Kidney capillary endothelial cell (primary cell): ENCODE measurements around the gene ATG4A.
A peak's percentile ranks its signal among the peaks of the same experiment; 100 is the strongest.

Experiments used
- DNase-seq: peaks from one replicate; pipeline ENCODE4 v3.0.0-alpha.2; 2018; ENCODE audit warnings: low spot score

Gene ATG4A

DNA sequence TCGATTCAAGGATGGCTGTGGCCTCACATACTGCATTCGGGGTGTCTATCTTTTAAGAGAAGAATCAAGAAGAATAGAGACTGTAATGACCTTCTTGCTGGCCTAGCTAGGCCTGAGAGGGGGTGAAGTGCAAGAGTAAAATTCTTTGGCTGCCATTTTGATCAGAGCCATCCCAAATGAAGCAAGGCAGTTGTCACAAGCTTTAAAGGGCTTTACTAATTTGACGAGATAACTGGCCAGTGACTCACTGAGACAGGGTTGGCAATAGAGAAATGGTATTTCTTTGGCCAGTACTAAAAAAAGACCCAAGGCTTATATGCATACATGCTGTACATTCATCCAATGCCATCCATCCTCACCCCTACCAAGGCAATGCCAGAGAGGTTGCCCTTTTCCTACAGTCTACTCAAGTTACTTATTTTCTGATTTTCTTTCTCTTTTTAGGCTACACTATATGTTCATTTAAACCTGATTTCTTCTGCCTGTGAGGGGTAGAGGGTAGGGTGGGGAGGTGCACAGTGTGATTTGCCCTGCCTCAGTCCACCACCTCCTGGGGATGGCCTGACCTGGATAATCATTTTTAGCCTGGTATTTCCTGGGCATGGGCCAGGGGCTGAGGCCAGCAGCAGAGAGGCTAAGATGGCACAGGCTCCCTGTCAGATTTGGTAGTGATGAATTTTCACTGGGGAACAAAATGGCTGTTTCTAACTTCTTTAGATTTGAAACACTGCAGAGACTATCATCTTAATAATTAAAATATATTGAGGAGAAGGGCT lies 32.2 kb downstream of the ATG4A start:
- no peak for DNase-seq

DNA sequence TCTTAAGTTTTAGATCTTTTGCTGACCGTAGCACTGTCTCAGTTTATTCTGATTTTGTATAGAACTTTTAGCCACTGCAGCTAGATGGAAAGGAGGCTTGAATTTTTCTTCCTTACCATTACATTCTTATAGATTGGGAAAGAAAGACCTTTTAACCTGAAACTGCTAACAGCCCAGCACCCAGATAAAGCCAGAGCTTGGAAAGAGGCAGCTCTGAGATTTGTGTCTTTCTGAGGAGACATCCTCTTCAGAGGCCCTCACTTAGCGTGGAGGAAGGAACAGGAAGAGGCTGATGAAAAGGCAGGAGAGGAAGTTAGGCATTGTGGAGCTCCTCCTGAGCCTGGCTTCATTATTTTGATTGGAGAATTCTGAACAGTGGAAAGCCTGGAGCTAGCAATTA lies 35.1 kb downstream of the ATG4A start:
- DNase-seq = no peak

DNA sequence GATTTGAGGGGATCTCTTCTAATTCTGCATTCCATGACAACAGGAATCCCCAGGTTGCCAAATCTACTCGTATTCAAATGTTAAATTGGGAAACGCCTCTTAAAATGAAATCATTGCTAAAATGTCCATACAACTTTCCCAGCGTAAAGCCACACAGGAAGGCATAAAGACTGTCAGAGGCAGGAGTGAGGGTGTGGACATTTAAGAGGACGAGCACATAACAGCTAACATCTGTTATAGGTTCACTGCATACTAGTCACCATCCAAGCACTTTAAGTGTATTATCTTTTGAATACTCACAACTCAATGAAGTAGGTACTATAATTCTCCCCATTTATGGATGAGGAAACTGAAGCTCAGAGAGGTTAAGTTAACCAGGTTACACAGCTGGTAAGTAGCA lies 35.6 kb downstream of the ATG4A start:
- DNase-seq = no peak

DNA sequence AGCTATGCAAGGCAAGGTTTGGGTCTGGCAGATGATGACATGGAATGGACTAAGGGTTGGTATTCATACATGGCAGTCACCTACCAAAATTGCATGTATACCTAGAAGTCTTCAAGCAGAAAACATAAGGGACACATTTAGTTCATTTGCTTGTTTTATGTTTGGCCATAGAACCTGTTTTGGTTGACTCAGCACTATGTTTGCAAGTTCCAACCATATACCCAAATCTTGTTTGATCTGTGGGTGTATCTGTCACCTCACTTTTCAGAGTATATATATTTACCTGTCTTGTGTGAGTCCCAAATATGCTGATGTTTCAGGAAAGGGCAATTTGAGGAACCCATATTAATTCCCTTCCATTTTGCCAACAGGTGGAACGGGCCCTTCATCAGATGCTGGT lies 39.3 kb downstream of the ATG4A start:
- no peak for DNase-seq

DNA sequence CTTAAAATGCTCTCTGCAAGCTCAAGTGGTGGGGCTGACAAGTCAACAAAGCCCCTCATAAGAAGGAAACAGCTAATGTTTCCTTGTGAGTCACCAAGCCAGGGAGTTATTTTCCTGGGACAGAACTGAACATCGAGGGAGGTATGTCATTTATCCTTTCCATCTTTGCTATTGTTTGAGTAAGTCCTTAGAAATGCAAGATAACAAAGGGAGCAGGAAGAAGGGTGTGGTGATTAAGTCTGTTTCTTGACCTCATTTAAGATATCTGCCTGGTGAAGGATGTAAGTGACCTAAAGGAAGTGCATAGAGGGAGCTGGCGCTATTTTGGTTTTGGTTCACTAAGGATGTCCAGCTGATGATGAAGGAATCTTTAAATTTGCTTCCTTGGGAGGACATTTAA lies 39.9 kb downstream of the ATG4A start:
- peak; percentile 89 for DNase-seq

DNA sequence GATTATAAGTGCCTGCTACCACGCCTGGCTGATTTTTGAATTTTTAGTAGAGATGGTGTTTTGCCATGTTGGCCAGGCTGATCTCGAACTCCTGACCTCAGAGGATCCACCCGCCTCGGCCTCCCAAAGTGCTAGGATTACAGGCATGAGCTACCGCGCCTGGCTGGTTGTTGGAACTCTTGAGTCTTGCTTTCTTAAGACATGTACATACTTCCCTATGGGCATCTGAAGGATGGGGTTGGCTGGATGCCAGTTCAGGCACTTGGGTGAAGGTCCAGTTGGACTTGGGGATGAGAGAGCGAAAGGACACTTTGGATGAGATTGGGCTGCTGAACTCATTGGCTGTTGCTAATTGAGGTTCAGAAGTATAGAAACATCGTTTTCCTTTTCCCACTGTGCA lies 40.5 kb downstream of the ATG4A start:
- no peak for DNase-seq

DNA sequence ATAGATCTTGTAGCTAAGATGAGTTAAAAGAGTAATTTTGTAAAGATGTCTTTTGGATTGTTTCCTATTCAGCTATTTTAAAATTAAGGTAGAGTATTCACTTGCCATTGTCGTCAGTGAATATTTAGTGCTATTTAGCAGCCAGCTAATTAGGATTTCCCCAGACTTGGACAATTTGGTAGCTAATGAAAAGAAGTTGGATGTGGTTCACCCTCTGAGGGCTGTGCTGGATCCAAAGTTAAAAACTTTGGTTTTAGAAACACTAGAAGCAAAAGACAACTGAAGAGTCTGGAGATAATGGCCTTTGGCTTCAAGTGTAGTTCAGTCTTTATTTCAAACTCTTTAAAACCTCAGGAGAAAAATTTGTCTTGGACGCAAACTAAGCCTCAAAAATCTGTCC lies 41.3 kb downstream of the ATG4A start:
- no peak for DNase-seq

DNA sequence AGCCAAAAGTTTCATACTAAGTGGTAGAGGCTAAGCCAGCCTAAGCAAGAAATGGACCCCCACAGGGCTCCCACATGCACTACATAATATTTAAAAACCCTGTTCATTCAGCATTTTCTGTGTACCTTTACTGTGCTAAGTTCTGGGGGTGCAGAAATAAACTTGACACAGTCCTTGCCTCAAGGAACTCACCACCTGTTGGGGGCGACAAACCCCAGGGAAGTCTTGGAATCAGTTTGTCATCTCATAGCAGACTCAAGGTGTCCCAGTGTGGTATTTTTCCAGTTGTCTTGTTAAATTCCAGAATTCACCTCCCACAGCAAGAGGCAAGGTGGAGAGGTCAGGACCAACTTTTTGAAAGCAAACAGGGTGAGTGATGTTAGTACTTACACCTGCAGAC lies 43.1 kb downstream of the ATG4A start:
- DNase-seq = no peak

DNA sequence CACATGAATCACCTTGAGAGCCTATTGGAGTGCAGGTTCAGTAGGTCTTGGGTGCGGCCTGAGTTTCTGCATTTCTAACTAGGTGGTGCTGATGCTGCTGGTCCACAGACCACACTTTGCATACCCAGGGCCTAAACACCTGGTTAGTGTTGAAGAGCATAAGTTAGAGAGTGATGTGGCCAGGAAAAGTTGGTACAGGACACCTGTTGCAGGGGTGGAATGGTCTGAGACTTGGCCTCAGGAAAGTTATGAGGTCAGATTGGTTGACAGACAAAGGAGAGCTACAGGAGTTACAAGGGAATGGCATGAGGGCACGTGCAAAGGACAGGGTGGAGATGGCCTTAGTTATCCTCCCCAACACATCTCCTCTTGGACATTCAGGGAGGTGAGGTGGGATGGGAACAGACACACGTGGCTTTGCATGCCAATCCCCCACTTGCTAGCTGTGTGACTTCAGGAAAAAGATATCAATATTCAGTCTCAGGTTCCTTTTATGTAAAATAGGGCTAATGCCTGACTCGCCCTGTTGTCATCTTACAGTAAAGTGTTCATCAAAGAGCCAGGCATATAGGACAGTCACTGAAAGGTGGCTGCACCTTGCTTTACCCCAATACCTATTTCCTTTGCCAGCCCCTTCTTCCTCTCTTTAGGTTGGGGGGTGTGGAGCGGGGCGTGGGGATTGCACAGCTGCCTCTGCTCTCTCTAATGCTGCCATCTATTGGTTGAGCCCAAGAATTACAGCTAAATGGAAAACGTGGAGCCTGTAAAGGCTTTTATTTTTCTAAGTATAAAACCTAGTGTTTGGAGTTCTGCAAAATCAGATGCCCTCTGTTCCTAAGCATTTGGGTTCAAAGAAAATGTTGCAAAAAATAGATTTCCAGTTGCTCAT lies 47.5 kb downstream of the ATG4A start:
- DNase-seq = no peak

DNA sequence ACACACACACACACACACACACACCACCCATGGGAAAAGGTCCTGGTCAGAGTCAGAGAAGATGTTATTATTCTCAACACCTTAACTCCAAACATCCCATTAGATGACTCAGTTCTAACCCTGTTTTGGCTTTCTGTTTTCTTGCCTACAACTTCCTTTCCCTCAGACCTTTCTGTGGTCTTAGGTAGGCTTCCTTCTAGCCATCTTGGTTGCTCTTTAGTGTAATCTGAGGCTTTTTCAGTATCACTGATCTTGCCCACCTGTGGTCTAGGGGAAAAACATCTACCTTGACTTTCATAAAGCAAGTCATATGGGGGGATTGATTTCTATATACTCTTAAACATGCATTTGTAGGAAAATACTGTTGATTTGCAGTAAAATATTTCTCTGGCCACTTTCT lies 56.9 kb downstream of the ATG4A start:
- no peak for DNase-seq

DNA sequence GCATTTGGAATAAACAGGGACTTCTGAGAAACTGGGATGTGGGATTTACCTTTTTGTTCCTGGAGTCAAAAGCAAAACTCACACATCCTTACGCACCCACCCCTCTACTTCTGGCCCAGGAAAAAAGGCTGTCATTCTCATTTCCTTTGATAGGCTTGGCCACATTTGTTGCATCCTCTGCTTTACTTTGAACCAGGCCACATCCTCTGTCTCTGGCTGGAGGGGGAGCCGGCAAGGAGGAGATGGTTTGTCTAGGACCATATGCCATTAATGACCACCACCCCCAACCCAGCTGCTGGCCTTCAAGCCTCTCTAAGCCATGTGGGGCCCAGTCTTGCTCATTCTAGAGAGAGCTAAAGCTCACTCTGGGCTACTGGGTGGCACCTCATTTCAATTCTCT lies 64.5 kb downstream of the ATG4A start:
- no peak for DNase-seq

DNA sequence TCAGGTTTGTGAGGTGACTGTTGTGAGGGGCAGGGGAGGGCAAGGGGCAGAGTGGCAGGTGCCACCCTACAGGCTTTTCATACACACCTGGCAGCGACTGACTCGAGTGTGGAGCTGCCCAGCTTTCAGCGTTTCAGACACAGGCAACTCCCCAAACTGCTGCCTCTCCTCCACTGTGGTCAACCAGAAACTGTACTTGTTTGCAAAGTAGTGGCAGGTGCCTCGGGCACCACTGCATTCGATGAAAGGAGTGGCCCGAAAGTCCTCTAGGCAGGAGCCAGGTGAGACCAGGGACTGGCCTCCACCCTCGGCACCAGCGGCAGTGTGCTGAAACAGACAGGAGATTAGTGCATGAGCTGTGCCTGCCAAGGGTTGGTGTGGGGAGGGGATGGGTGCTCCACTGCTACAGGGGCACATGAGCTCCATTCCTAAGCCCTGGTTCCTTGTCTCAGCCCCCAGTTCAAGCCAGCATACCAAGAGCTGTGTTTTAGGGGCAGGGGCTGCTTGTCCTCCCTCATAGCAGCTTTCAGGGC lies 65.4 kb downstream of the ATG4A start:
- DNase-seq = no peak

DNA sequence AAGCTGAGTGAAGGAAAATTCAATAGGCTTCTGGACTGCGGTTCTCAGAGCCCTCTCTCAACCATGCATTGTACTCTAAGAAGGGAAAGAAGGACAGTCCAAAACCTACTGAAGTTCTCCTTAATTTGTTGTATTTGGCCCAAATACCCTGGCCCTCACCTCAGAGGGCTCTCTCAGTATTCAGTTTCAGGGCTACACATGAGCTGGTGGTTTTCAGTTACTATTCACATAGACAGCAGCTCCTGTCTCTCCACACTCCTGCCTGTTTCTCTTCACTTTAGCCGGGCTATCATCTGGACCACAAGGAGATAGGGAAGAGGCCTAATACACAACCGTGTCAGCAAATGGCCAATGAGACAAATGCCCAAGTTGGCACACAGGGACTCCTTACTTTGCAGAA lies 66.0 kb downstream of the ATG4A start:
- no peak for DNase-seq

DNA sequence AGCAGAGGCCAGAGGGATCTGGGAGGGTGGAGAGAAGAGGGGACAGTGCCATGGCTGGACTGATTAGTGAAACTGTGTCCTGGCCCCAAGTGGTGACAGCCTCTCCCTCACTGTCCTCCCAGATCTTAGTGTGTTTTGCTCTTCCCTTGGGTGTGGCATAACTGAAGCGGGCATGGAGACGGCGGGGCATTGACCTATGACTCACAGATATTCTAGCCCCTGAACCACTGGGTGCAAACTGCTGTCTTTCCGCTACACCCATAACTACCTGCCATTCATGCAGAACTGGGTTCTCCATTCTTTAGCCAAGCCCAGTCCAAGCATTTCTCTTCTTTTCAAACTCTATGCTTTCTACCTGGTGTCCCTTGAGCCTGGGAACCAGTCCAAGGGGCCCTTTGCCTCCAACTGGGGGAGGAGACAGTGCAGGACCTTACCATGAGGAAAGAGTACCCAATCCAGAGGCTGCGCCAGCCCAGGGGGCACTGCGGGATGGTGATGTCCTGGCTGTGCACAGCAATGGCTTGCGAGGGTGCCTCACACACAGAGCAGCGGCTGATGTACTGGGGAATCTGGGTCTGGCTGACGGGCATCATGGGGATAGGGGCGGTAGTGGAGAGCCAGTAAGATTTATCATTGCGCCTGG lies 67.6 kb downstream of the ATG4A start:
- no peak for DNase-seq

DNA sequence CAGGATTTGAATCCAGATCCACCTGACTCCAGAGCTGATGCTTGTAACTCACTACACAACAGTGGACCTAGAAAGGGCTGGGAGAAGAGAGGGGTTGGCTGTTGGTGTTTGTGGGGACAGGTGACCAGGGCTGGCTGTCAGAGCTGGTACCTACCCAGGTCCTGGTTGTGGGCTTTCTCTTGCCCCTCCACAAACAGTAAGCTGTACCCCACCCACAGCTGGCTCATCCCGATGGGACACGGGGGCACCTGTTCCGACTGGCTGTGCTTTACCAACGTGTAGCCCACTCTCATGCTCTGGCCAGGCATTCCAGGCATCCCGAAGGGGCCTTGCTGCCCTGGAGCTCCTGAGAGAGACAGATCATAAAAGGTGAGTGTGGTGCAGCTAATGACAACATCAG lies 68.7 kb downstream of the ATG4A start:
- no peak for DNase-seq

DNA sequence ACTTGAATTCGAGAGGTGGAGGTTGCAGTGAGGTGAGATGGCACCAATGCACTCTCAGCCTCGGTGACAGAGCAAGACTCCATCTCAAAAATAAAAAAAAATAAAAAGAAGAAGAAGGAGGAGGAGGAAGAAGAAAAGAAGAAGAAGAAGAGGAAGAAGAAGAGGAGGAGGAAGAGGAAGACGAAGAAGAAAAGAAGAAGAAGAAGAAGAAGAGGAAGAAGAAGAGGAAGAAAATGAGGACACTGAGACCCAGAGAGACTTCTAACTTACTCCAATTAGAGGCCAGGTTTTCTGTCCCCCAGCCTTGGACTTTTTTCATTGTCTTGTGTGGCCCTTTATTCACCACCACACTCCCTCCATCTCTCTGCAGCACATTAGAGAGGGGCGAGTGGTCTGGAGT lies 70.7 kb downstream of the ATG4A start:
- no peak for DNase-seq

DNA sequence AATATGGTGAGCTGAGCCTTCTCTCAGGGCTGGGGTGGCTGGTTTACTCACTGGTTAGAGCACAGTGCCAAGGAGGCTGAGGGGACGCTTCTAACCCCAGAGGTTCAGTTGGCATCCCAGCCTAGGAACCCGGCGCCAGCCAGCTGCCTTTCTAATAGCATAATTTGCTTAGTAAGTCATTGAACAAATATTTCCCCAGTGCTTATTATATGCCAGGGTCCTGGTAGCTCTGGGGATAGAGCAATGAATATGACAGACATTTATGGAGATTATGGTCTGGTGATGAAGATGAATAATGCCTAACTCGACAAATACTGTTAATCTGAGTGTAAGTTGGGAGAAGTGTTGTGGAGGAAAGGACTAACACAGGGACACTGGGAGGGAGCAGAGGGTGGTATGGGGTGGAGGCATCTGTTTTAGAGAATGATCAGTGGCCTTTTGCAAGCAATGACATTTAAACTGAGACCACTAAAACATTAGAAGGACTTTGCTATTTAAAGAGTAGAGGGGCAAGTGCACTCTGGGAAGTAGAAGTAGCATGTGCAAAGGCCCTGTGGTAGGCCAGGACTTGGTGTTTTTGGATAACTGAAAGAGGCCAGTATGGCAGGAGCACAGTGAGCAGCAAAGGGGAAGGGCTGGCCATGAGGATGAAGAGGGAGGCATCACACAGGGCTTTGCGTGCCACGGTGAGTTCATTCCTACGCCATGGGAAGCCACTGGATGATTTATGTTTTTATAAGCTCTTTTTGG lies 71.9 kb downstream of the ATG4A start:
- DNase-seq = no peak

DNA sequence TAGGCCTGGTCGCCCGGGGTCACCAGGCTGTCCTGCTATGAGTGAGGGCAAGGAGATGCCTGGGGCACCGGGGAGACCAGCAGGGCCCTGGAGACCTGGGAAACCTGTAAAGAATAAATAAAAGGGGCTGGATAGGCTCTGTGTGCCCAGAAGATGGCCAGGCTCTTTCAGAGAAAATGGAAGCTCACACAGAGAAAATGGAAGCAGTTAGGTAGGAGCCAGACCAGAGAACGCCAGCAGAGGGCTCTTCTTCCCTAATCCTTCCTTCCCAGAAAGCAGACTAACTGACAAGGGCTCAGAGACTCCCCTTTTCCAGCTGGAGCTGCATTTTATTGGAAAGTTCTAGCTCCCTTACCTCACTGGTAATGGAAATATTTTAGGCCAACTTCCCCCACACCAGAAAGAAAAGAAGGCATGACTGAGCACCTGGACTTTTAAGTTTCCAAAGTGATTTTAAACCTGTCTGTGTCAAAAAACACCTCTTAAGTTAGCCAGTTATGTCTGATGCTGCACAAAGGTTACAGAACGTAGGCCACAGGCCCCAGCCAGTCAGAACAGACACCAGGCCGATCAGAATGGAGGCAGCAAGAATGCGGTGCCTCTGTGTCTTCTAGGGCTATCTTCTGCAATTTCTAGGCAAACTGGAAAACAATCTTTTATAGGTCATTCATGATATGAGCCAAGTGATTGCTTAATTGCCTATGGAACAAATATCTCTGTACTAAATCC lies 74.0 kb downstream of the ATG4A start:
- peak; percentile 22 for DNase-seq

DNA sequence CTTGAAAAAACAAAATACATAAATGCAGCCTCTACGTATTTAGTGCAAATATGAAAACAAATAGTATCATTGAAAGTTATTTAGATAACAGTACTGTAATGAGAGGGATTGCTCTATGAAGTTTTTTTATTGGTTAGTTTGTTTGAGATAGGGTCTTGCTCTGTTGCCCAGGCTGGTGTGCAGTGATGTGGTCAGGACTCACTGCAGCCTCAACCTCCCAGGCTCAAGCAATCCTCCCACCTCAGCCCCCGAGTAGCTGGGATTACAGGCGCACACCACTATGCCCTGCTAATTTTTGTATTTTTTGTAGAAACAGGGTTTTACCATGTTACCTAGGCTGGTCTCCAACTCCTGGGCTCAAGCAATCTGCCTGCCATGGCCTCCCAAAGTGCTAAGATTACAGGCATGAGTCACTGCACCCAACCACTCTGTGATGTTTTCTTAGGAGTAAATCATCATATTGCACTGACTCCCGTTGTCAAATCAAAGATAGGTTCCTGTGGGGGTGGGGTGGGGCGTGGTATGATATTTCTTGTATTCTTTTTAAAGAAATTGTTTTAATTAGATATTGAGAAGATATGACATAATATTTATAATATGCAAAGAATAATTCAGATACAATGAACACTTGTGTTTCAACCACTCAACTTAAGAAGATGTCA lies 75.8 kb downstream of the ATG4A start:
- no peak for DNase-seq

DNA sequence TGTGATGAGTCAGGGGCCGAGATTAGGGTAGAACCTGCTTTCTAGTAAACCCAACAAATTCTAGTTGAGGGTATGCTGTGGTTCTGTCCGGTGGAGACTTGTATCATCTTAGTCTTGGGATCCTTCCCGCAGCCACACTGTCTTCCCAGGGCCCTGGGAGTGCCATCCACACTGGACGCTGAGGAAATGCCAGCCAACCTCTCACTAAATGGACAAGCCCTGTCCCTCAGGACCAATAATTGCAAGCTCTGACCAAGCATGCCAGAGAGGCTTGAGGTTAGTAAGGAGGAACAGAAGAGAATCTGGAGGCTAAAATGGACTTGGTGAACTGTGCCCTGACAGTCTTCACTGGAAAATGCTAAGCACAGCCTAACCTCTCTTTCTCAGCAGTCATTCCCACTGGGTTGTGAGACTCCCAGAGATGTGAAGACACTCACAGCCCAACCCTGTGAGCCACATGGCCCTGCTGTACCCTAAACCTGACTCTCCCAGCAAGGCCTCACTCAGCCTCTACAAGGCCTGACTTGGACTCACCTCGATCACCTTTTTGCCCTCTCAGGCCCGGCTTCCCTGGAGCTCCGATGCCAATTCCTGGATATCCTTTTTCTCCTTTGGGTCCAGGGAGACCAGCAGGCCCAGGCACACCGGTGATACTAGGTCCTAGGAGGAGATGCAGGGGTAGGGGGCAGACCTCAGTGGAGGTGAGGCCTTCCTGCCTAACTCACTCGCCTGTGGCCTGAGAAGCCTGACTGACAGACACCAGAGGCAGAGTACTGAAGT lies 77.6 kb downstream of the ATG4A start:
- no peak for DNase-seq
